Measurements from ENCODE around the gene MAML3. TPM values are rescaled to one million over a fixed set of nuclear protein-coding genes. Genes with fewer than 3 reads are reported as not detected.

The MAML3 gene
- total RNA-seq, 1 donor from 2014 or later: 8.0 TPM

DNA sequence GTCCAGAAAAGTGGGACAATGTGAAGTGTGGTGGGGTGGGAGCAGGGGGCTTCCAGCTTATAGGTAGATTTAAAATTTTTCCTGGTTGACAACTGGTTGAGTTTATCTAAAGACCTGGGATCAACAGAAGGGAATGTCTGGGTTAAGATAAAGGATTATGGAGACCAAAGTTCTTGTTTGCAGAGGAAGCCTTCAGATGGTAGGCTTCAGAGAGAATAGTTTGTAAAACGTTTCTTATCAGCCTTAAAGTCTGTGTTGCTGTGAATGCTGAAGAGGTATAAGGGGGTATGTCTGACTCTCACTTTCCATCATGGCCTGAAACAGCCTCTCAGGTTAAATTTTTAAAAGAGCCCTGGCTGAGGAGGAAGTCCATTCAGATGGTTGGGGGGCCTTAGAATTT, 467.9 kb downstream of the MAML3 start:
- H3K4me1 Mint-ChIP-seq (ENCODE audit: unreplicated experiment): peaks cover 8% of the 10 kb centered on the region
- H3K9me3 Mint-ChIP-seq (ENCODE audit: unreplicated experiment): no peaks in the 10 kb centered on the region
- TF ChIP-seq, protein P1, sequence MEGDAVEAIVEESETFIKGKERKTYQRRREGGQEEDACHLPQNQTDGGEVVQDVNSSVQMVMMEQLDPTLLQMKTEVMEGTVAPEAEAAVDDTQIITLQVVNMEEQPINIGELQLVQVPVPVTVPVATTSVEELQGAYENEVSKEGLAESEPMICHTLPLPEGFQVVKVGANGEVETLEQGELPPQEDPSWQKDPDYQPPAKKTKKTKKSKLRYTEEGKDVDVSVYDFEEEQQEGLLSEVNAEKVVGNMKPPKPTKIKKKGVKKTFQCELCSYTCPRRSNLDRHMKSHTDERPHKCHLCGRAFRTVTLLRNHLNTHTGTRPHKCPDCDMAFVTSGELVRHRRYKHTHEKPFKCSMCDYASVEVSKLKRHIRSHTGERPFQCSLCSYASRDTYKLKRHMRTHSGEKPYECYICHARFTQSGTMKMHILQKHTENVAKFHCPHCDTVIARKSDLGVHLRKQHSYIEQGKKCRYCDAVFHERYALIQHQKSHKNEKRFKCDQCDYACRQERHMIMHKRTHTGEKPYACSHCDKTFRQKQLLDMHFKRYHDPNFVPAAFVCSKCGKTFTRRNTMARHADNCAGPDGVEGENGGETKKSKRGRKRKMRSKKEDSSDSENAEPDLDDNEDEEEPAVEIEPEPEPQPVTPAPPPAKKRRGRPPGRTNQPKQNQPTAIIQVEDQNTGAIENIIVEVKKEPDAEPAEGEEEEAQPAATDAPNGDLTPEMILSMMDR (IDR thresholded peaks at IDR 0.05): no peak
- H3K36me3 Mint-ChIP-seq (ENCODE audit: unreplicated experiment): peaks cover 15% of the 10 kb centered on the region
- no peak overlapping the region for H3K27ac Mint-ChIP-seq (ENCODE audit: unreplicated experiment)
- H3K4me3 Mint-ChIP-seq (ENCODE audit: unreplicated experiment): no peak overlapping the region
- H3K27me3 Mint-ChIP-seq (ENCODE audit: unreplicated experiment): no peaks in the 10 kb centered on the region
- DNase-seq (ENCODE audit: extremely low spot score, unreplicated experiment): no peak

DNA sequence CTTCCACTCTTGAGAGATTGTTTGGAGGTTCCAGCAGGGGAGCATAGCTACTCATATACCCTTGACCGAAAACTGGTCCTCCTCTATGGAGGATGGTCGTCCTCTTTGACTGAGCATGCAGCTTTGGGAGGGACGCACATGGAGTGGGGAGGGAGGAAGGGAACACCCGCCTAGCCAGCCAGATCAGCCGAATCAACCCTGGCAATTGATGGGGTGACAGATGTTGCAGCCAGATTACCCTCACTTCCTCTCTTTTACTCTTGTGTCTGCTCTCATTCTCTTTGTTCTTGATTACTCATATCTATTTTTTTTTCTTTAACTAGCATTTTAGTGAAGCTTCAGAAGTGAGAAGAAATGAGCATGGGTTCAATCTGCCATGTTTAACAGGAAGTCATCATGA, 468.8 kb downstream of the MAML3 start:
- no peak overlapping the region for H3K4me3 Mint-ChIP-seq (ENCODE audit: unreplicated experiment)
- H3K9me3 Mint-ChIP-seq (ENCODE audit: unreplicated experiment): no peaks in the 10 kb centered on the region
- H3K27me3 Mint-ChIP-seq (ENCODE audit: unreplicated experiment): no peaks in the 10 kb centered on the region
- peaks cover 8% of the 10 kb centered on the region for H3K4me1 Mint-ChIP-seq (ENCODE audit: unreplicated experiment)
- no peak overlapping the region for H3K27ac Mint-ChIP-seq (ENCODE audit: unreplicated experiment)
- peaks cover 22% of the 10 kb centered on the region for H3K36me3 Mint-ChIP-seq (ENCODE audit: unreplicated experiment)
- no peak for DNase-seq (ENCODE audit: extremely low spot score, unreplicated experiment)
- TF ChIP-seq, protein P1 (IDR thresholded peaks at IDR 0.05): no peak

DNA sequence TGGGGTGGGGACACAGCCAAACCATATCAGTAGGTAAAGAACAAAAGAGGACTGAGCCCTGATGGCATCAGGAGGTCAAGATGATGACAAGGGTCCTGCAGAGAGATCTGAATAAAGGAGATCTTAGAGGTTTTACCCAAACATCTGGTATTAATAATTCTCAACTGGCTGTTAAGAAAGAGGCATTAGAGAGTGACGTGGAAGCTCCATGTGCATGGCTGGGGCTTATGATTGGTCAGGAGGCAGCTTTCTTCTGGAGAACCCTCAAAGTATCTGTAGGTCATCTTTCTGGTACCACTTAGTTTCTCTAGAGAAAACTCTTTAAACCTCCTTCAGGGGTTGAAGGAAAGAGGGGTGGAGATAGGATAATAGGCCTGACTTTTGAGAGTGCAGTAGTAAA, 469.6 kb downstream of the MAML3 start:
- Mint-ChIP-seq H3K9me3 (ENCODE audit: unreplicated experiment) (no peaks in the 10 kb centered on the region), H3K4me1 (ENCODE audit: unreplicated experiment) (peaks cover 8% of the 10 kb centered on the region), H3K27ac (ENCODE audit: unreplicated experiment) (no peak overlapping the region), H3K4me3 (ENCODE audit: unreplicated experiment) (no peak overlapping the region), H3K27me3 (ENCODE audit: unreplicated experiment) (no peaks in the 10 kb centered on the region), H3K36me3 (ENCODE audit: unreplicated experiment) (peaks cover 29% of the 10 kb centered on the region)
- TF ChIP-seq, protein P1 (IDR thresholded peaks at IDR 0.05): no peak
- DNase-seq (ENCODE audit: extremely low spot score, unreplicated experiment): no peak

DNA sequence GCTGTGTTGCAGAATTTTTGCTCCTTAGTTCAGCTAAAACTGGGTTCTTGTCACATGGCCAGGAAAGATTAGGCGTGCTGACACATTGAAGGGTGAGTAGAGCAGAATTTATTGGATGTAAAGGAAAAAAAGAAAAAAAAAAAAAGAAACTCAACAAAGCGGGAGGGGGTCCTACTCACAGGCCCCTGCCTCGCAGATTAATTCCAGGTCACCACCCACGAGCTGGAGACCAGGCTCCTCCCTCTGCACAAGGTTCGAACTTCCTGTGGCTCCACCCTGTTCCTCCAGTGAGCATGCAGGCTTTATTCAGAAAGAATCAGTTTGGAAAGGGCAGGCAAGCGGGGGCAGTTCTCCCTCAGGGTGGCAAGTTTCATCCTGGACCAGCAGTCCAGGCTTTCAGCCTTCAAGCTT, 471.2 kb downstream of the MAML3 start:
- H3K27me3 Mint-ChIP-seq (ENCODE audit: unreplicated experiment): no peaks in the 10 kb centered on the region
- no peak for DNase-seq (ENCODE audit: extremely low spot score, unreplicated experiment)
- H3K27ac Mint-ChIP-seq (ENCODE audit: unreplicated experiment): no peak overlapping the region
- H3K4me1 Mint-ChIP-seq (ENCODE audit: unreplicated experiment): peaks cover 8% of the 10 kb centered on the region
- peaks cover 43% of the 10 kb centered on the region for H3K36me3 Mint-ChIP-seq (ENCODE audit: unreplicated experiment)
- TF ChIP-seq, protein P1 (IDR thresholded peaks at IDR 0.05): no peak
- H3K9me3 Mint-ChIP-seq (ENCODE audit: unreplicated experiment): peaks cover 5% of the 10 kb centered on the region
- no peak overlapping the region for H3K4me3 Mint-ChIP-seq (ENCODE audit: unreplicated experiment)

DNA sequence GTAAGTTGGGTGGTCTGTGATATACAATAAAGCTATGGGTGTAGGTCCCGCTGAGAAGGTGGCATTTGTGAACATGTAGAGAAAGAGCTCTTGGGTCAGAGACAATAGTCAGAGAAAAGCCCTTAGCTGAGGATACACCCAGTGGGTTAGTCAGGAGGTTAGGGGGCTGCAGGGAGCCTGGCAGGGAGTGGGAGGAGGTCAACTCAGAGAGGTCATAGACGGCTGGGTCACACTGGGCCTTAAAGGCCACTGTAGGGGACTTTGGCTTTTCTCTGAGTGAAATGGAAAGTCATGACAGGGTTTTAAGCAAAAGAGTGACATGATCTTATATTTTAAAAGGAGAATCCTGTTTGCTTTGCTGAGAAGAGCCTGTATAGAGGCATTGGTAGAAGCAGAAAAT, 471.7 kb downstream of the MAML3 start:
- H3K9me3 Mint-ChIP-seq (ENCODE audit: unreplicated experiment): peaks cover 5% of the 10 kb centered on the region
- H3K27ac Mint-ChIP-seq (ENCODE audit: unreplicated experiment): no peak overlapping the region
- H3K36me3 Mint-ChIP-seq (ENCODE audit: unreplicated experiment): peaks cover 43% of the 10 kb centered on the region
- H3K27me3 Mint-ChIP-seq (ENCODE audit: unreplicated experiment): no peaks in the 10 kb centered on the region
- peaks cover 8% of the 10 kb centered on the region for H3K4me1 Mint-ChIP-seq (ENCODE audit: unreplicated experiment)
- TF ChIP-seq, protein P1 (IDR thresholded peaks at IDR 0.05): no peak
- H3K4me3 Mint-ChIP-seq (ENCODE audit: unreplicated experiment): no peak overlapping the region
- DNase-seq (ENCODE audit: extremely low spot score, unreplicated experiment): no peak
